ENCODE data around the gene TAS1R1. TPM values are rescaled to one million over a fixed set of nuclear protein-coding genes. Genes with fewer than 3 reads are reported as not detected.

The TAS1R1 gene
- polyA plus RNA-seq, 1 donor (not counting 4 experiments of a cell fraction or from before 2014, with no cell fraction given) = not detected

DNA sequence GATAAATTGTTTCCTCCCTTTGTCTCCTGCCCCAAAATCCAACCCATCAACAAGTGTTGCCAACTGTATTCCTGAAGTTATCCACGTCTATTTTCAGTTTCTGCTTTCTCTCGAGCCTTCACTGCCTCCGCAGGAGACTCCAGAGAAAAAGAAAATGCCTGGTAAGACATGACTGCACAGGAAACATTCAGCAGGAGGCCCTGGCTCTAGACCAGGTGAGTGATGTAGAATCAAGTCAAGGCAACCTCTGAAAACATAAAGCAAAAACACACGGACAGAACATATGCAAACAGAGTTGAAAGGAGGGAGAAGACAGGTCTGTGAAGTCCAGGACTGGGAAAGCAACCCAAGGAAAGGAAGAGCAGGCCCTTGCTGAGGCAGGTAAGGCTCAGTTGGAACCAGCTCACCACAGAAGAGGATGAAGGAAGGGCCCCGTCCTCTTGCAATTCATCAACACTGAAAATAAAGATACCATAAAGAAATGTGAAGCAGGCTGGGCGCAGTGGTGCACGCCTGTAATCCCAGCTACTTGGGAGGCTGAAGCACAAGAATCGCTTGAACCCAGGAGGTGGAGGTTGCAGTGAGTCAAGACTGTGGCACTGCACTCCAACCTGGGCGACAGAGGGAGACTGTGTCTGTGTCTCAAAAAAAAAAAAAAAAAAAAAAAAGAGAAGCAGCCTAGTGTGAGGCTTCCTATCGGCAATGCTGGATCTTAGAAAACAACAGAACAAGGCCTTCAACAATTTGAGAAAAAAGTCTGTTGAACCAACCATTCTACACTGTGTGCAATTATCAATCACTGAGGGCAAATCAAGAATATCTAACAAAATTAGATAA lies 9.6 kb upstream of the TAS1R1 start:
- peak overlapping the region; percentile 29 for H3K4me2 ChIP-seq (ENCODE audit: control insufficient read depth, extremely low read depth, insufficient read depth, low read depth, low read length)
- no peaks in the 10 kb centered on the region for H3K27me3 ChIP-seq (ENCODE audit: control insufficient read depth, extremely low read depth, insufficient read depth, low read length)
- no peaks in the 10 kb centered on the region for H4K20me1 ChIP-seq (ENCODE audit: control insufficient read depth, extremely low read depth, insufficient read depth, low read length)
- FAIRE-seq (no peak), DNase-seq (ENCODE audit: low read depth, low spot score) (no peak)
- H3K4me1 ChIP-seq (ENCODE audit: control insufficient read depth, extremely low read depth, insufficient read depth, low read length) = peaks cover 31% of the 10 kb centered on the region
- dilution Hi-C loops (cut with MboI; ENCODE audit: extremely low pct_ligation_motif_present, low sequenced_read_pairs) = no loop called here
- H3K27ac ChIP-seq (ENCODE audit: control insufficient read depth, insufficient read depth, low read length) = peak overlapping the region; percentile 74
- TF ChIP-seq EZH2 (IDR thresholded peaks at IDR 0.05; ENCODE audit: low read length) = no peak
- TF ChIP-seq, protein P1, sequence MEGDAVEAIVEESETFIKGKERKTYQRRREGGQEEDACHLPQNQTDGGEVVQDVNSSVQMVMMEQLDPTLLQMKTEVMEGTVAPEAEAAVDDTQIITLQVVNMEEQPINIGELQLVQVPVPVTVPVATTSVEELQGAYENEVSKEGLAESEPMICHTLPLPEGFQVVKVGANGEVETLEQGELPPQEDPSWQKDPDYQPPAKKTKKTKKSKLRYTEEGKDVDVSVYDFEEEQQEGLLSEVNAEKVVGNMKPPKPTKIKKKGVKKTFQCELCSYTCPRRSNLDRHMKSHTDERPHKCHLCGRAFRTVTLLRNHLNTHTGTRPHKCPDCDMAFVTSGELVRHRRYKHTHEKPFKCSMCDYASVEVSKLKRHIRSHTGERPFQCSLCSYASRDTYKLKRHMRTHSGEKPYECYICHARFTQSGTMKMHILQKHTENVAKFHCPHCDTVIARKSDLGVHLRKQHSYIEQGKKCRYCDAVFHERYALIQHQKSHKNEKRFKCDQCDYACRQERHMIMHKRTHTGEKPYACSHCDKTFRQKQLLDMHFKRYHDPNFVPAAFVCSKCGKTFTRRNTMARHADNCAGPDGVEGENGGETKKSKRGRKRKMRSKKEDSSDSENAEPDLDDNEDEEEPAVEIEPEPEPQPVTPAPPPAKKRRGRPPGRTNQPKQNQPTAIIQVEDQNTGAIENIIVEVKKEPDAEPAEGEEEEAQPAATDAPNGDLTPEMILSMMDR (optimal IDR thresholded peaks at IDR 0.05 in 1 of 3, IDR thresholded peaks at IDR 0.05 in 1 of 3, conservative IDR thresholded peaks at IDR 0.05 in 1 of 3; ENCODE audit: extremely low read depth in 1 of 3, insufficient read depth in 2 of 3, low read length in 3 of 3) = no peak
- peak overlapping the region in 1 of 3 experiments; percentile 17 for H3K4me3 ChIP-seq (ENCODE audit: control insufficient read depth in 2 of 3, extremely low read depth in 1 of 3, insufficient read depth in 2 of 3, low read depth in 1 of 3, low read length in 3 of 3)
- H2AFZ ChIP-seq (ENCODE audit: control insufficient read depth, low read length) = no peak overlapping the region
- peak overlapping the region; percentile 10 for H3K9ac ChIP-seq (ENCODE audit: control insufficient read depth, extremely low read depth, insufficient read depth, low read length)
- H3K9me3 ChIP-seq (ENCODE audit: control insufficient read depth, low read depth, low read length) = no peaks in the 10 kb centered on the region
- H3K79me2 ChIP-seq (ENCODE audit: control insufficient read depth, insufficient read depth, low read length) = peaks cover 3% of the 10 kb centered on the region
- H3K9me1 ChIP-seq (ENCODE audit: control insufficient read depth, extremely low read depth, insufficient read depth, low read length) = no peaks in the 10 kb centered on the region
- H3K36me3 ChIP-seq (ENCODE audit: control insufficient read depth in 2 of 2, extremely low read depth in 1 of 2, insufficient read depth in 2 of 2, low read length in 2 of 2) = peaks cover 25 to 27% of the 10 kb centered on the region in 2 experiments

- Histone ChIP-seq H3K27ac (ENCODE audit: control insufficient read depth, insufficient read depth, low read length) (peak overlapping the region; percentile 74), H3K4me3 (ENCODE audit: control insufficient read depth in 2 of 3, extremely low read depth in 1 of 3, insufficient read depth in 2 of 3, low read depth in 1 of 3, low read length in 3 of 3) (no peak overlapping the region), H3K9me1 (ENCODE audit: control insufficient read depth, extremely low read depth, insufficient read depth, low read length) (no peaks in the 10 kb centered on the region), H3K79me2 (ENCODE audit: control insufficient read depth, insufficient read depth, low read length) (peaks cover 7% of the 10 kb centered on the region), H3K9ac (ENCODE audit: control insufficient read depth, extremely low read depth, insufficient read depth, low read length) (no peak overlapping the region), H2AFZ (ENCODE audit: control insufficient read depth, low read length) (no peak overlapping the region), H4K20me1 (ENCODE audit: control insufficient read depth, extremely low read depth, insufficient read depth, low read length) (no peaks in the 10 kb centered on the region), H3K36me3 (ENCODE audit: control insufficient read depth in 2 of 2, extremely low read depth in 1 of 2, insufficient read depth in 2 of 2, low read length in 2 of 2) (peaks cover 28 to 31% of the 10 kb centered on the region in 2 experiments), H3K27me3 (ENCODE audit: control insufficient read depth, extremely low read depth, insufficient read depth, low read length) (no peaks in the 10 kb centered on the region), H3K4me2 (ENCODE audit: control insufficient read depth, extremely low read depth, insufficient read depth, low read depth, low read length) (no peak overlapping the region), H3K4me1 (ENCODE audit: control insufficient read depth, extremely low read depth, insufficient read depth, low read length) (peaks cover 31% of the 10 kb centered on the region), H3K9me3 (ENCODE audit: control insufficient read depth, low read depth, low read length) (no peaks in the 10 kb centered on the region)
- no peak for FAIRE-seq
- dilution Hi-C loops (cut with MboI; ENCODE audit: extremely low pct_ligation_motif_present, low sequenced_read_pairs) = no loop called here
- TF ChIP-seq, protein P1 (optimal IDR thresholded peaks at IDR 0.05 in 1 of 3, IDR thresholded peaks at IDR 0.05 in 1 of 3, conservative IDR thresholded peaks at IDR 0.05 in 1 of 3; ENCODE audit: extremely low read depth in 1 of 3, insufficient read depth in 2 of 3, low read length in 3 of 3) = no peak
- TF ChIP-seq EZH2 (IDR thresholded peaks at IDR 0.05; ENCODE audit: low read length) = no peak
- no peak for DNase-seq (ENCODE audit: low read depth, low spot score)
Observed at GRCh38 chr1:6546326-6546725, 8.8 kb upstream of the TAS1R1 start.
